GM19324 (cell line): Measurements from ENCODE around the gene KYAT1.
"Not testable (repeated sequence)": the region's sequence is repeated elsewhere in the genome, so short reads cannot be mapped to it uniquely, and the experiment has no call there.

Experiments
- ATAC-seq: cut with Tn5 transposase; IDR thresholded peaks from one replicate; pipeline ENCODE4 v1.9.1; 2021; ENCODE audit warnings: mild to moderate bottlenecking, moderate library complexity; ENCODE audit not compliant: unreplicated experiment, low FRiP score

KYAT1 gene

DNA sequence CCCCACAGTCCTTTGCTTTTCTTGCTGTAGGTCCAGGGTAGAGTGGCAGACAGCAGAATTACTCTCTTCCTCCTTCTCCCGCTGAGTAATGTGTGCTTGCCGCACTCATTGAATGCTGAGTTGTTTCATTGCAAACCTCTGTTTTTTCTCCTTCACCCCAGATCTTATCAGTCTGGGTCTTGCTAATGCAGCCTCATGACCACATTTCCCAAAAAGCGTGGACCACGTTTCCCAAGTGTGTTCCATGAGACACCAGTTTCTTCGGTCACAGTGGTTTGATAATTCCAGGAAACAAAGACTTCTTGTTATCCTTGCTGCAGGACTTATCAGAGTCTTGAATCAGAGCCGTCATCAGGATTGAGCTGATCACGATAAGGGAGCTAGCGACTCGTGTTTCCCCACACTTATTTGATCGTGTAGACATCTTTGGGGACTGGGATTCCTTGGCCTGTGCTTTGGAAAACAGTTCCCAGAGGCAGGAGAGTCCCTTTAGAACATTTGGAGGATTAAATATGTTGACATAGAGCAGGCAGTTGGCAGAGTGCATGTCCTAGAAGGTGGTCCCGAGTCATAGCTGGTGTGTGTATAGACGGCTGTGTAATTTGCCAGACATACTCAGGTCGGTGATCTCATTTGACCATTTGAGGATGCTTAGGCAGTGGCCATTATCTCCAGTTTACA lies 4.6 kb upstream of the KYAT1 start:
- ATAC-seq, result no peak

DNA sequence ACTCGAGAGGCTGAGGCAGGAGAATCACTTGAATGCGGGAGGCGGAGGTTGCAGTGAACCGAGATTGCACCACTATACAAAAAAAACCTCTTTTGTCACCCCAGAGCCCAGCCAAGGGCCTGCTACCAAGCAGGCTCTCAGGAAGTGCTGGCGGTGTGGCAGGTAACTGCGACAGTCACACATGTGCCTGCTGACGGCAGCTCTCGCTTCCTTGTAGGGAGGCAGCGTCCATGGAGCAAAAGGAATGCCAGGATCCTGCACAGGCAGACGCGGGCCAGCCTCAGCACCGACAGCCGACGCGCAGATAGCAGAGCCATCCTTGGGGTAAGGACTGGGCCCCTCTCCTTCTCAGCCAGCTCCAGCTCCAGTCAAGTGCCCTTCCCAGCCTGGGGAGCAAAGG lies 4.0 kb upstream of the KYAT1 start:
- ATAC-seq, result no peak

GRCh38 chr9:128885376-128885775 lies 3.6 kb upstream of the KYAT1 start:
- no peak for ATAC-seq

GRCh38 chr9:128884164-128884563 lies 2.4 kb upstream of the KYAT1 start:
- no peak for ATAC-seq

DNA sequence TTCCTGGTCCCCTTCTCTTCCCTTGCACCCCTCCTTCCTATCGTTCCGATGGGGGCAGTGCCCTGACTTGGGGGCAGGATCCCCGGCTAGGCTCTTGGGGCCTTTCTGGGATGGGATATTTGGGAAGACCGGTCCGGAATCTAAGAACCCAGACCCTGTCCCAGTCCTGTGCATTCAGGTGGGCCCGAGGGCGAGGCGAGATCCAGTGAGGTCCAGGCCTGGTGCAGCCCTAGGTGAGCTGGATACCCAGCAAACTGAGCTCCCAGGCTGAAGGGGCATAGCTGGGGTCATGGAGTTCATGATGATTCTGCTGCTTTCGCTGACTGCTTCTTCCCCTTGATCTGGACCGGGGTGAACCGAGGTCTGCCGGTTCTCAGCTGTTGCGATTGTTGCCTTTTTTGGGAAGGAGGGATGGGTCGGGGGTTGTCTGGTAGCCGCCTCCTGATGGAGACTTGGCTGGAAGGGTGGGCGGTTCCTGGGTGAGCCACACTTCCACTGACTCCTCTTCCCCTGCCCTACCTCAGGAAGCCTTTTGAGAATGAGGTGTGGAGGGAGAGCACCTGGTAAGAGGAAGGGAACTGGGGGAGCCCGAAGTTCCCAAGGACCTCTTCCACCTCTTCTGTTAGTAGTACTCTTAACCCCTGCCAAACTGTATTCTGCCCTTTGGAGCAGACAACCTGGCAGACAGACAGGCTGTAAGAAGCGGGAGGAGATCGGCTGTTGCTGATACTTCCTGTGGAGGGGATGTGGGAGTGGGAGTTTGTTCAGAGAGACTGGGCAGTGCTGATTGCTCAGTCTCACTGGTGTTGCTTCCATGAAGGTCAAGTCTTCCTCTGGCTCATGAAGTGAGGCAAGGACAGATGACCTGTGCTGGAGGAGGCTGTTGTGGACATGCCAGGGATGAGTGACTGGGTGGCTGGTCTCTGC lies 1.2 kb upstream of the KYAT1 start:
- ATAC-seq, result no peak

DNA sequence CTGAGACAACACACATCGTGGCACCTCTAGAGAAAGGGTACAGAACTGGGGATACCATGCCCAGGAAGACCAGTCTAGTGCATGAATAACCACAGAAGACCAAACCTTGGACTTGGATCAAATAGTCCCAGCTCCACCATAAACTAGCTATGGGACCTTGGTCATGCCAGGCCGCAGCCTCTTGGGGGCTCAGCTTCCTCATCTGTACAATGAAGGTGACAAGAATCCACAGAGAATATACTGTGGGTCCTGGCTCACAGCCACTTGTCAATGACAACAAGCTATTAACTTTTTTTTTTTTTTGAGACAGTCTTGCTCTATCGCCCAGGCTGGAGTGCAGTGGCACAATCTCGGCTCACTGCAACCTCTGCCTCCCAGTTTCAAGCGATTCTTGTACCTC lies 3.9 kb downstream of the KYAT1 start:
- no peak for ATAC-seq

DNA sequence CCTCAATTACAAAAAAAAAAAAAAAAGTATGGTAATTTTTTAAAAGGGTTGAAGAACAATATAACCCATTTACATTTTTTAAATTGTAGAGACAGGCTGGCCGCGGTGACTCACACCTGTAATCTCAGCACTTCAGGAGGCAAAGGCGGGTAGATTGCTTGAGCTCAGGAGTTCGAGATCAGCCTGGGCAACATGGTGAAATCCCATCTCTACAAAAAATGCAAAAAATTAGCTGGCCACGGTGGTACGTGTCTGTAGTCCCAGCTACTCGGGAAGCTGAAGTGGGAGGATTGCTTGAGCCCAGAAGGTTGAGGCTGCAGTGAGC lies 10.8 kb downstream of the KYAT1 start:
- not testable (repeated sequence) for ATAC-seq

GRCh38 chr9:128870128-128870940 lies 11.4 kb downstream of the KYAT1 start:
- ATAC-seq, result no peak

- ATAC-seq, result no peak
Measured at GRCh38 chr9:128863647-128864046, 18.1 kb downstream of the KYAT1 start.

GRCh38 chr9:128862401-128862851 lies 19.3 kb downstream of the KYAT1 start:
- ATAC-seq, result no peak

DNA sequence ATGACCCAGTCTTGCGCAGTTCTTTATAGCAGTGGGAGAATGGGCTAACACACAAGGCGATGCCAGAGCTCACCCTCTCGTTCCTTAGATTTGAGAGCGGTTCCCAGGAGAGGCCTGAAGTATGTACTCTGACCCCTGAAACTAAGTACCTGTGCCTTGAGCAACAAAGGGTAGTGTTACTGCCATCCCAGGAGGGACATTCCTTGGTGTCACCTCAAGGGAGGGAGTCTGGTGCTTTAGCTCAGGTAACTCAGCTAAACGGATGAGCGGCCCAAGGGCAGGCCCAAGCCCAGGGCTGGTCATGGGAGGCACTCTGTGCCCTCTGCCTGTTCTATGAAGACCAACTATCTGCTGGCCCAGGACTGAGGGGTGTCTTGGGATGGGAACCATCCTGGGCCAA lies 20.2 kb downstream of the KYAT1 start:
- ATAC-seq, result no peak

GRCh38 chr9:128860937-128861336 lies 20.8 kb downstream of the KYAT1 start:
- no peak for ATAC-seq

DNA sequence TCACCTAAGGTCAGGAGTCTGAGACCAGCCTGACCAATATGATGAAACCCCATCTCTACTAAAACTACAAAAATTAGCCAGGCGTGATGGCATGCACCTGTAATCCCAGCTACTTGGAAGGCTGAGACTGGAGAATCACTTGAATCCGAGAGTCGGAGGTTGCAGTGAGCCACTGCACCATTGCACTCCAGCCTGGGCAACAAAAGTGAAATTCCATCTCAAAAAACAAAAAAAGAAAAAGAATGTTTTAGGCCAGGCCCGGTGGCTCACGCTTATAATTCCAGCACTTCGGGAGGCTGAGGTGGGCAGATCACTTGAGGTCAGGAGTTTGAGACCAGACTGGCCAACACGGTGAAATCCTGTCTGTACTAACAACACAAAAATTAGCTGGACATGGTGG lies 23.3 kb downstream of the KYAT1 start:
- ATAC-seq, result not testable (repeated sequence)

- ATAC-seq, result not testable (repeated sequence)
Measured at GRCh38 chr9:128854454-128854853, 27.3 kb downstream of the KYAT1 start.

DNA sequence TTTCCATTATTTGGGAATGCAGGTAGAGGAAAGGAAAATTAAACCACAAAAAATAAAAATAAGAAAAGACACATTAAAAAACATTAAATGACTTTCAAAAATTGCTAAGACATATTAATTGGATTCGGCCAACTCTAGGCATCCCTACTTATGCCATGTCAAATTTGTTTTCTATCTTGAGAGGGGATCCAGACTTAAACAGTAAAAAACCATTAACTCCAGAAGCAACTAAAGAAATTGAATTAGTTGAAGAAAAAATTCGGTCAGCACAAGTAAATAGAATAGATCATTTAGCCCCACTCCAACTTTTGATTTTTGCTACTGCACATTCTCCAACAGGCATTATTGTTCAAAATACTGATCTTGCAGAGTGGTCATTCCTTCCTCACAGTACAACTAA lies 29.1 kb downstream of the KYAT1 start:
- not testable (repeated sequence) for ATAC-seq

DNA sequence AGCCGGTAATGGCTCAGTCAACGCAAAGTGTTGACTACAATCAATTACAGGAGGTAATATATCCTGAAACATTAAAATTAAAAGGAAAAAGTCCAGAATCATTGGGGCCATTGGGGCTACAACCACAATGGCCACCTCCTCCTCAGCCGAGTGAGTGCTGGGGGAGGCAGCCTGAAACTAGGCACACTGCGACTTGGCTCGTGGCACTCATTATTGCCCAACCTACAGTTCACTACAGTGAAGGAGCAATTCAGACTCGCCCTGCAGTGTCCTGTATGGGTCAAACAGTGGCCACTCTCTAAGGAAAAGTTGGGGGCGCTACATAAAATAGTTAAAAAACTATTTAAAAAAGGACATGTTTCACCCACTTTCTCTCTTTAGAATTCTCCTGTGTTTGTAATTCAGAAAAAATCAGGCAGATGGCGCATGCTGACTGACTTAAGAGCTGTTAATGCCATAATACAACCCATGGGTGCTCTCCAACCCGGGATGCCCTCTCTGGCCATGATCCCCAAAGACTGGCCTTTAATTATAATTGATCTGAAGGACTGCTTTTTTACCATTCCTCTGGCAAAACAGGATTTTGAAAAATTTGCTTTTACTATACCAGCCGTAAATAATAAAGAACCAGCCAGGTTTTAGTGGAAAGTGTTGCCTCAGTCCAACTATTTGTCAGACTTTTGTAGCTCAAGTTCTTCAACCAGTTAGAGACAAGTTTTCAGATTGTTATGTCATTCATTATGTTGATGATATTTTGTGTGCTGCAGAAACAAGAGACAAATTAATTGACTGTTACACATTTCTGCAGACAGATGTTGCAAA lies 29.8 kb downstream of the KYAT1 start:
- not testable (repeated sequence) for ATAC-seq

GRCh38 chr9:128851024-128851423 lies 30.7 kb downstream of the KYAT1 start:
- not testable (repeated sequence) for ATAC-seq

GRCh38 chr9:128847803-128848202 lies 33.9 kb downstream of the KYAT1 start:
- no peak for ATAC-seq

GRCh38 chr9:128846680-128847030 lies 35.1 kb downstream of the KYAT1 start:
- no peak for ATAC-seq
